IMR-90 (cell line): ENCODE measurements around the gene KCNJ6. TPM values are rescaled to one million over a fixed set of nuclear protein-coding genes. Genes with fewer than 3 reads are reported as not detected.
"Not testable (repeated sequence)": the region's sequence is repeated elsewhere in the genome, so short reads cannot be mapped to it uniquely, and the experiment has no call there.

Experiments
- ATAC-seq: fragments of 200-7000 bp; cut with Tn5 transposase; 2 replicates; pipeline ENCODE4 v1.9.1; 2020; ENCODE audit warnings: low read depth, mild to moderate bottlenecking, moderate library complexity
- BruUV-seq: library from RNA; stranded (reverse); fragments of 400-500 nt; replicated peaks from 2 replicates; lab custom pipeline; 2021; lab: Mats Ljungman, UMichigan
- CTCF ChIA-PET: fragments of 300-600 bp; formaldehyde crosslinking; extraction: SDS; loops from one replicate; lab custom pipeline; 2021; ENCODE audit warnings: antibody characterized with exemption; lab: Yijun Ruan, JAX
- POLR2A ChIA-PET: fragments of 300-600 bp; sonication (Branson Sonifier 250); formaldehyde crosslinking; loops from one replicate; lab custom pipeline; 2022; ENCODE audit warnings: antibody characterized with exemption; ENCODE audit not compliant: unreplicated experiment; lab: Charles Lee
- DNase-seq: peaks from one replicate; pipeline ENCODE4 v3.0.0; 2013
- H2AFZ ChIP-seq: replicated peaks from 2 replicates; pipeline ENCODE3; 2013; ENCODE audit warnings: low read length, mild to moderate bottlenecking; ENCODE audit not compliant: poor library complexity
- H2AK5ac ChIP-seq: 2 replicates; pipeline ENCODE4 v1.6.1; 2013; ENCODE audit warnings: low read depth, low read length, inconsistent platforms
- H2AK9ac ChIP-seq: replicated peaks from 2 replicates; pipeline ENCODE3; 2013; ENCODE audit warnings: mild to moderate bottlenecking, low read depth, low read length, moderate library complexity; ENCODE audit not compliant: poor library complexity
- H2BK120ac ChIP-seq: 2 replicates; pipeline ENCODE4 v1.6.1; 2013; ENCODE audit warnings: low read depth, low read length, inconsistent platforms
- H2BK15ac ChIP-seq: 3 replicates; pipeline ENCODE4 v1.6.1; 2013; ENCODE audit warnings: low read depth, low read length, inconsistent platforms
- H2BK20ac ChIP-seq: 2 replicates; pipeline ENCODE4 v1.6.1; 2013; ENCODE audit warnings: low read depth, mild to moderate bottlenecking, inconsistent platforms, low read length, moderate library complexity
- H2BK5ac ChIP-seq: 2 replicates; pipeline ENCODE4 v1.6.1; 2013; ENCODE audit warnings: mild to moderate bottlenecking, low read depth, low read length, inconsistent platforms; ENCODE audit not compliant: poor library complexity, severe bottlenecking
- H3K14ac ChIP-seq: replicated peaks from 2 replicates; pipeline ENCODE4 v1.6.1; 2013; ENCODE audit warnings: low read depth, low read length, inconsistent platforms
- H3K18ac ChIP-seq: 2 replicates; pipeline ENCODE4 v1.6.1; 2013; ENCODE audit warnings: low read depth, low read length, control low read depth
- H3K23ac ChIP-seq: 2 replicates; pipeline ENCODE4 v1.6.1; 2013; ENCODE audit warnings: low read depth, low read length, inconsistent platforms
- H3K27ac ChIP-seq: 2 replicates; pipeline ENCODE4 v1.5.1; 2013; ENCODE audit warnings: mild to moderate bottlenecking, control low read depth, low read length; ENCODE audit not compliant: insufficient read depth
- H3K27me3 ChIP-seq: 2 replicates; pipeline ENCODE4 v1.6.1; 2013; ENCODE audit warnings: low read length; ENCODE audit not compliant: control insufficient read depth, insufficient read depth
- H3K36me3 ChIP-seq: 2 replicates; pipeline ENCODE4 v1.6.1; 2013; ENCODE audit warnings: low read length, mixed read lengths; ENCODE audit not compliant: control insufficient read depth, insufficient read depth
- H3K4ac ChIP-seq: 2 replicates; pipeline ENCODE4 v1.6.1; 2013; ENCODE audit warnings: low read depth, low read length, inconsistent platforms
- H3K4me1 ChIP-seq: 2 replicates; pipeline ENCODE4 v1.6.1; 2013; ENCODE audit warnings: low read length, mixed read lengths; ENCODE audit not compliant: control insufficient read depth, insufficient read depth
- H3K4me2 ChIP-seq: 2 replicates; pipeline ENCODE4 v1.6.1; 2013; ENCODE audit warnings: low read depth, mild to moderate bottlenecking, control low read depth, low read length, moderate library complexity
- H3K4me3 ChIP-seq: 2 replicates; pipeline ENCODE4 v1.5.1; 2013; ENCODE audit warnings: low read depth, mild to moderate bottlenecking, control low read depth, low read length, moderate library complexity; ENCODE audit not compliant: insufficient read depth
- H3K56ac ChIP-seq: 2 replicates; pipeline ENCODE4 v1.6.1; 2013; ENCODE audit warnings: low read length, inconsistent platforms; ENCODE audit not compliant: insufficient read depth; ENCODE audit errors: extremely low read depth
- H3K79me1 ChIP-seq, 2 experiments: 2 replicates each; pipeline ENCODE4 v1.6.1; 2013; ENCODE audit warnings: low read length in 2 of 2, inconsistent platforms in 1 of 2, low read depth in 1 of 2
- H3K9ac ChIP-seq: 2 replicates; pipeline ENCODE4 v1.6.1; 2013; ENCODE audit warnings: low read depth, low read length, control low read depth
- H3K9me1 ChIP-seq: 2 replicates; pipeline ENCODE4 v1.6.1; 2013; ENCODE audit warnings: low read length, inconsistent platforms; ENCODE audit not compliant: insufficient read depth
- H3K9me3 ChIP-seq: 2 replicates; pipeline ENCODE4 v1.6.1; 2013; ENCODE audit warnings: low read length; ENCODE audit not compliant: control insufficient read depth, insufficient read depth
- H4K20me1 ChIP-seq: 2 replicates; pipeline ENCODE4 v1.6.1; 2013; ENCODE audit warnings: low read length, inconsistent platforms; ENCODE audit not compliant: insufficient read depth
- H4K5ac ChIP-seq: 2 replicates; pipeline ENCODE4 v1.6.1; 2013; ENCODE audit warnings: mild to moderate bottlenecking, low read depth, low read length, control low read depth
- H4K8ac ChIP-seq, 2 experiments: 2 replicates each; pipeline ENCODE4 v1.6.1; 2013; ENCODE audit warnings: low read depth in 2 of 2, low read length in 2 of 2, control low read depth in 1 of 2, inconsistent platforms in 1 of 2
- H4K91ac ChIP-seq: 2 replicates; pipeline ENCODE4 v1.6.1; 2013; ENCODE audit warnings: low read depth, low read length, inconsistent platforms; ENCODE audit not compliant: insufficient read depth
- WGBS, 2 experiments: methylation state at CpG; one replicate each; pipeline versions ENCODE4 v1.1.5 to v1.1.7; 2013; ENCODE audit warnings: missing lambda C conversion rate in 2 of 2; ENCODE audit not compliant: insufficient read length in 1 of 2; ENCODE audit errors: extremely low coverage in 2 of 2; 5-methylcytosine and 5-hydroxymethylcytosine counted together
- dilution Hi-C: fragments of 300-500 bp; cut with HindIII; formaldehyde crosslinking; loops from one replicate; pipeline ENCODE4 v1.14.3; 2018; ENCODE audit warnings: low sequenced_read_pairs; ENCODE audit not compliant: unreplicated experiment
- in situ Hi-C: fragments of 300-500 bp; cut with MboI; formaldehyde crosslinking; loops from 3 replicates; pipeline ENCODE4 v1.14.3; 2019; ENCODE audit warnings: low sequenced_read_pairs, inconsistent platforms, mixed read lengths
- intact Hi-C: fragments of 100-400 bp; cut with micrococcal nuclease; formaldehyde crosslinking; loops from 2 replicates; pipeline ENCODE4 v1.10.0; 2022
- polyA plus RNA-seq, 3 experiments: library from polyadenylated mRNA; depleted of rRNA; stranded (reverse); fragments of >200 nt; gene quantifications; 2 replicates each; pipeline ENCODE4 v1.2.3, GENCODE V29; 2012; ENCODE audit warnings: low replicate concordance in 1 of 3
- total RNA-seq: library from RNA; depleted of rRNA; stranded (reverse); fragments of >200 nt; gene quantifications from 2 replicates; pipeline ENCODE4 v1.2.3, GENCODE V29; 2012

Gene KCNJ6
- total and polyA plus RNA-seq, 2 of the 4 experiments (the other 2 are of a cell fraction) = under 0.01 to 0.02 TPM

- H3K27me3 ChIP-seq = peaks cover 33% of the 10 kb centered on the region
- CTCF ChIA-PET, H2AK5ac ChIP-seq, H2BK20ac ChIP-seq, H3K9ac ChIP-seq, H3K18ac ChIP-seq, H3K9me3 ChIP-seq, H2AK9ac ChIP-seq, H3K4ac ChIP-seq, H3K23ac ChIP-seq, H4K5ac ChIP-seq, H2BK120ac ChIP-seq, ATAC-seq, intact Hi-C loops, H2BK15ac ChIP-seq, H3K4me3 ChIP-seq, BruUV-seq, H4K91ac ChIP-seq, H2BK5ac ChIP-seq, H4K20me1 ChIP-seq, H3K9me1 ChIP-seq, DNase-seq, H3K4me1 ChIP-seq, H4K8ac ChIP-seq, H3K4me2 ChIP-seq, H3K36me3 ChIP-seq, POLR2A ChIA-PET, dilution Hi-C loops, H3K56ac ChIP-seq, H2AFZ ChIP-seq, H3K14ac ChIP-seq, H3K27ac ChIP-seq, H3K79me1 ChIP-seq, in situ Hi-C loops: not testable (repeated sequence)
- 40% methylated on average over 1 of the region's 12 CpGs; no CpG with 5 or more reads in 1 of the 2 experiments for WGBS, 2 experiments
These were observed 324.3 kb downstream of the KCNJ6 start for GRCh38 chr21:37591994-37592393.

DNA sequence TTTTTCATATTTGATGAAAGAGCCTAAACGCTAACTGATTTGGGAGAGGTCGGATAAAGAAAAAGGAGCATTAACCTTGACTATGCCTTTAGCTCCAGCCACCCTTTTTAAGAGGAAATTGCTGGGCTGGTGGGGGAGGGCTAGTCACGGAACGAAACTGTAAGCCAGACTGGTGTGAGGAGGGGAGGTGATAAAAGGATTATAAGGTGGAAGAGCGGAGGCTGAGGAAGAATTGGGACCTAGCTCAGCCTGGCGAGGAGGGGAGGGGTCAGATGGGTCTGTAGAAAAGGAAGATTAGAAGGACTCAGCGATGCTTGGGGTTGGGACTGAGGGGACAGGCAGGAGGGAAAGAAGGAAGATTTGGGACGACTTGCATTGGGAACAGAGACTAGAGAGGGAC, 325.4 kb downstream of the KCNJ6 start:
- in situ Hi-C loops, H3K36me3 ChIP-seq, dilution Hi-C loops, H3K9ac ChIP-seq, H3K4me1 ChIP-seq, ATAC-seq, H3K9me1 ChIP-seq, H4K20me1 ChIP-seq, H3K18ac ChIP-seq, H2AFZ ChIP-seq, H2AK9ac ChIP-seq, intact Hi-C loops, H4K5ac ChIP-seq, H2BK15ac ChIP-seq, H3K23ac ChIP-seq, H2AK5ac ChIP-seq, H3K4ac ChIP-seq, H3K79me1 ChIP-seq, CTCF ChIA-PET, H3K9me3 ChIP-seq, POLR2A ChIA-PET, H2BK120ac ChIP-seq, H2BK5ac ChIP-seq, H4K91ac ChIP-seq, H3K27ac ChIP-seq, H4K8ac ChIP-seq, BruUV-seq, H3K56ac ChIP-seq, DNase-seq, H3K4me2 ChIP-seq, H2BK20ac ChIP-seq, H3K14ac ChIP-seq, H3K4me3 ChIP-seq: not testable (repeated sequence)
- WGBS, 2 experiments = 30% methylated on average over 2 of the region's 8 CpGs; no CpG with 5 or more reads in 1 of the 2 experiments
- H3K27me3 ChIP-seq = peaks cover 31% of the 10 kb centered on the region
